PC-9 (cell line): Measurements from ENCODE around the gene PRUNE2.

Experiments
- CTCF ChIP-seq: fragments of 200-600 bp; sonication (generic); conservative IDR thresholded peaks from 2 replicates; pipeline ENCODE4 v1.6.1; 2017; ENCODE audit warnings: mixed run types, antibody characterized with exemption, mild to moderate bottlenecking, moderate library complexity
- EZH2 ChIP-seq: fragments of 200-600 bp; sonication (generic); IDR thresholded peaks from 2 replicates; pipeline ENCODE4 v1.8.0; 2017; ENCODE audit warnings: antibody characterized with exemption, low read depth

GRCh38 chr9:76756268-76756640 lies 149.7 kb downstream of the PRUNE2 start:
- TF ChIP-seq CTCF (no peak; the same call in 1 of the 2 replicates), EZH2 (no peak)
